Measurements from ENCODE around the gene LINGO1. TPM values are rescaled to one million over a fixed set of nuclear protein-coding genes. Genes with fewer than 3 reads are reported as not detected.

Gene LINGO1
- total and polyA plus RNA-seq, 9 of the 15 experiments (the other 6 are each of a cell fraction or from before 2014, with no cell fraction given) = 0.07 to 15.3 (median 2.1) TPM

- in situ Hi-C loops (cut with MboI) = no loop called here
Measured at GRCh38 chr15:77627581-77627980, 5.1 kb downstream of the LINGO1 start.

GRCh38 chr15:77627067-77627466 is 5.6 kb downstream of the LINGO1 start:
- Histone ChIP-seq H3K9me1 (ENCODE audit: control insufficient read depth, insufficient read depth, low read length) (peaks cover 3% of the 10 kb centered on the region), H3K4me1 (replicated peaks in 1 of 2; ENCODE audit: control insufficient read depth in 2 of 2, insufficient read depth in 2 of 2, low read length in 2 of 2) (peaks cover 39 to 64% of the 10 kb centered on the region in 2 experiments), H3K36me3 (ENCODE audit: control insufficient read depth, insufficient read depth, low read length) (no peaks in the 10 kb centered on the region), H3K79me2 (ENCODE audit: control insufficient read depth, insufficient read depth, low read length) (peaks cover 38% of the 10 kb centered on the region), H2AFZ (ENCODE audit: low read depth, low read length) (no peak overlapping the region), H3K4me3 (no peak overlapping the region), H3K27me3 (ENCODE audit: control insufficient read depth in 2 of 2, insufficient read depth in 2 of 2, low read length in 2 of 2) (no peaks in the 10 kb centered on the region), H3K9ac (ENCODE audit: insufficient read depth in 1 of 2, low read depth in 2 of 2, low read length in 2 of 2) (0 out of 4 replicates have a peak overlapping the region, but pooled peaks of 1 of the 2 experiments have one; percentile 41), H3K9me3 (replicated peaks; ENCODE audit: control insufficient read depth, insufficient read depth, low read depth, low read length) (no peaks in the 10 kb centered on the region), H3K4me2 (ENCODE audit: insufficient read depth, low read length) (no peak overlapping the region), H4K20me1 (replicated peaks; ENCODE audit: control insufficient read depth, insufficient read depth, low read length) (no peaks in the 10 kb centered on the region), H3K27ac (ENCODE audit: extremely low read depth, low read depth, low read length) (no peak overlapping the region)
- TF ChIP-seq CGGBP1 (CRISPR knock-in tag; IDR thresholded peaks at IDR 0.05) = no peak
- TF ChIP-seq IFI16 (CRISPR knock-in tag; IDR thresholded peaks at IDR 0.05) = no peak
- TF ChIP-seq HMG20A (CRISPR knock-in tag; conservative IDR thresholded peaks at IDR 0.05) = no peak
- no peak for TF ChIP-seq ETS2 (tag; IDR thresholded peaks at IDR 0.05; ENCODE audit: borderline replicate concordance, poor library complexity, severe bottlenecking)
- TF ChIP-seq NFRKB (IDR thresholded peaks at IDR 0.05; ENCODE audit: low read depth) = no peak
- TF ChIP-seq HNRNPH1 (optimal IDR thresholded peaks at IDR 0.05; ENCODE audit: low read depth, low read length) = no peak
- TF ChIP-seq NBN (IDR thresholded peaks at IDR 0.05; ENCODE audit: low read depth) = no peak
- no peak for TF ChIP-seq MEF2D (tag; conservative IDR thresholded peaks at IDR 0.05; ENCODE audit: low read depth)
- TF ChIP-seq TSC22D4 (tag; IDR thresholded peaks at IDR 0.05) = no peak
- ATAC-seq (no peak), DNase-seq (ENCODE audit: extremely low read depth in 1 of 4, low spot score in 3 of 4) (no peak), FAIRE-seq (no peak)
- CTCF ChIA-PET (ENCODE audit: low intra/inter-chr PET ratio) = no interaction called here
- intact Hi-C loops (cut with micrococcal nuclease) (no loop called here), in situ Hi-C loops (cut with MboI) (no loop called here)
- POLR2A ChIA-PET = interaction anchor here (0.5 to 1.1 kb wide), 3 partner anchors 15 to 1989 kb away, joined by 3 read pairs; no protein-coding TSS in a partner anchor
- no TSS peak for BruUV-seq (replicated peaks)
- 48% methylated on average over 12 of the region's 12 CpGs for WGBS (ENCODE audit: insufficient coverage, low coverage, missing lambda C conversion rate)

More at GRCh38 chr15:77627581-77627980, 5.1 kb downstream of the LINGO1 start:
- Histone ChIP-seq H3K4me2 (ENCODE audit: insufficient read depth, low read length) (no peak overlapping the region), H3K9ac (ENCODE audit: insufficient read depth in 1 of 2, low read depth in 2 of 2, low read length in 2 of 2) (no peak overlapping the region), H3K4me1 (replicated peaks in 1 of 2; ENCODE audit: control insufficient read depth in 2 of 2, insufficient read depth in 2 of 2, low read length in 2 of 2) (peaks cover 34 to 62% of the 10 kb centered on the region in 2 experiments), H3K4me3 (no peak overlapping the region), H3K9me3 (replicated peaks; ENCODE audit: control insufficient read depth, insufficient read depth, low read depth, low read length) (no peaks in the 10 kb centered on the region), H3K27ac (ENCODE audit: extremely low read depth, low read depth, low read length) (no peak overlapping the region), H2AFZ (ENCODE audit: low read depth, low read length) (no peak overlapping the region), H3K9me1 (ENCODE audit: control insufficient read depth, insufficient read depth, low read length) (peaks cover 3% of the 10 kb centered on the region), H3K36me3 (ENCODE audit: control insufficient read depth, insufficient read depth, low read length) (no peaks in the 10 kb centered on the region), H3K79me2 (ENCODE audit: control insufficient read depth, insufficient read depth, low read length) (peaks cover 39% of the 10 kb centered on the region), H4K20me1 (replicated peaks; ENCODE audit: control insufficient read depth, insufficient read depth, low read length) (no peaks in the 10 kb centered on the region), H3K27me3 (ENCODE audit: control insufficient read depth in 2 of 2, insufficient read depth in 2 of 2, low read length in 2 of 2) (no peaks in the 10 kb centered on the region)
- ChIA-PET CTCF (ENCODE audit: low intra/inter-chr PET ratio) (no interaction called here), POLR2A (interaction anchor here (0.5 kb wide), 1 partner anchor 15 kb away, joined by 3 read pairs; no protein-coding TSS in a partner anchor)
- no TSS peak for BruUV-seq (replicated peaks)
- no peak for FAIRE-seq
- ATAC-seq = no peak
- TF ChIP-seq FOSL1 (tag; conservative IDR thresholded peaks at IDR 0.05) = no peak
- TF ChIP-seq ZNF263 (CRISPR knock-in tag; IDR thresholded peaks at IDR 0.05; ENCODE audit: borderline replicate concordance) = peak; percentile 77; the same call in 1 of the 2 replicates
- 67% methylated on average over 2 of the region's 2 CpGs for WGBS (ENCODE audit: insufficient coverage, low coverage, missing lambda C conversion rate)
- intact Hi-C loops (cut with micrococcal nuclease) = no loop called here
- no peak for DNase-seq (ENCODE audit: extremely low read depth in 1 of 4, low spot score in 3 of 4)
